Spleen (tissue), 11 donors: ENCODE measurements around the gene TPSD1. TPM values are rescaled to one million over a fixed set of nuclear protein-coding genes. Genes with fewer than 3 reads are reported as not detected.
A peak's percentile ranks its signal among the peaks of the same experiment; 100 is the strongest.
"Not testable (repeated sequence)": the region's sequence is repeated elsewhere in the genome, so short reads cannot be mapped to it uniquely, and the experiment has no call there.

Experiments used
- DNase-seq: peaks from one replicate; pipeline ENCODE4 v3.0.0-alpha.2; 2020
- H3K27ac ChIP-seq, 8 donors: fragments of 200-600 bp; sonication (generic) in 7 of 8; 1 replicate in 4 of 8; 2 replicates in 4 of 8; pipeline versions ENCODE4 v1.5.0 to v1.8.0; 2016 to 2021; ENCODE audit warnings: inconsistent platforms in 4 of 8, mild to moderate bottlenecking in 4 of 8, moderate library complexity in 1 of 8
- H3K27me3 ChIP-seq, 7 donors: fragments of 200-600 bp; sonication (generic) in 6 of 7; replicated peaks in 1 of 7; 1 replicate in 4 of 7; 2 replicates in 3 of 7; pipeline versions ENCODE4 v1.5.0 to v1.8.0; 2016 to 2021; ENCODE audit warnings: inconsistent platforms in 3 of 7, mild to moderate bottlenecking in 1 of 7
- H3K36me3 ChIP-seq, 6 donors: fragments of 200-600 bp; sonication (generic) in 5 of 6; 1 replicate in 4 of 6; 2 replicates in 2 of 6; pipeline versions ENCODE4 v1.5.0 to v1.8.0; 2016 to 2021; ENCODE audit warnings: inconsistent platforms in 2 of 6
- H3K4me1 ChIP-seq, 6 donors: fragments of 200-600 bp; sonication (generic) in 5 of 6; 1 replicate in 3 of 6; 2 replicates in 3 of 6; pipeline versions ENCODE4 v1.5.0 to v1.8.0; 2016 to 2021; ENCODE audit warnings: inconsistent platforms in 3 of 6
- H3K4me3 ChIP-seq, 8 donors: fragments of 200-600 bp; sonication (generic) in 7 of 8; 1 replicate in 4 of 8; 2 replicates in 4 of 8; pipeline versions ENCODE4 v1.5.0 to v1.8.0; 2016 to 2021; ENCODE audit warnings: inconsistent platforms in 4 of 8, mild to moderate bottlenecking in 4 of 8, moderate library complexity in 2 of 8
- H3K9me3 ChIP-seq, 8 donors: fragments of 200-600 bp; sonication (generic) in 7 of 8; 1 replicate in 4 of 8; 2 replicates in 4 of 8; pipeline versions ENCODE4 v1.5.0 to v1.8.0; 2016 to 2021; ENCODE audit warnings: inconsistent platforms in 4 of 8
- CTCF ChIP-seq, 11 experiments: fragments of 200-600 bp in 7 of 11; fragments of 450-650 bp in 4 of 11; sonication (generic) in 4 of 11; IDR thresholded peaks in 8 of 11; conservative IDR thresholded peaks in 3 of 11; 1 replicate in 7 of 11; 2 replicates in 4 of 11; pipeline versions ENCODE4 v1.4.0 to v1.8.0; 2016 to 2021; ENCODE audit warnings: antibody characterized with exemption in 11 of 11, inconsistent platforms in 4 of 11, mild to moderate bottlenecking in 1 of 11
- POLR2A ChIP-seq, 3 donors: fragments of 450-650 bp; IDR thresholded peaks; one replicate each; pipeline ENCODE4 v1.5.1; 2017; ENCODE audit warnings: antibody characterized with exemption in 3 of 3, mild to moderate bottlenecking in 1 of 3
- POLR2AphosphoS5 ChIP-seq, 3 donors: sonication (generic); formaldehyde crosslinking; IDR thresholded peaks; one replicate each; pipeline ENCODE4 v1.5.1; 2017; ENCODE audit warnings: antibody characterized with exemption in 3 of 3
- WGBS, 5 donors: extraction: QIAGEN DNeasy Blood & Tissue Kit in 3 of 5; methylation state at CpG; one replicate each; pipeline versions ENCODE4 v1.1.5 to v1.1.7; 2013 to 2018; 5-methylcytosine and 5-hydroxymethylcytosine counted together
- intact Hi-C: fragments of 100-400 bp; cut with DNase I; formaldehyde crosslinking; loops from one replicate; pipeline ENCODE4 v1.15.0; 2023; ENCODE audit warnings: low total_unique reads
- polyA plus RNA-seq, 3 donors: library from polyadenylated mRNA; stranded (reverse); fragments of 200-250 nt; gene quantifications; one replicate each; pipeline ENCODE4 v1.2.1, GENCODE V29; 2013
- total RNA-seq, 7 donors: library from RNA; depleted of rRNA in 3 of 7; stranded (reverse); fragments of >200 nt in 3 of 7; fragmentation: NEBNext Ultra II Directional in 4 of 7; extraction: Animal tissue kit (Norgen Biotek cat#: 25700) in 4 of 7; gene quantifications; one replicate each; pipeline versions ENCODE4 v1.1.0 to v1.2.1, GENCODE V29; 2016 to 2021
- donor health status: healthy with polysubstance abuse.
- donor health status: DM: no; HTN: no; CAD: no; lungs with moderate emphysema.
- donor health status: DM: no; HTN: no; CAD: no.
- donor health status: Bipolar disorder and iron deficiency.
- donor health status: healthy.
- donor health status: DM: no; HTN: no; CAD: no.
- donor health status: DM: yes; HTN: yes; CAD: no.

TPSD1 gene
- total and polyA plus RNA-seq, 10 donors, result 0.11 to 0.76 TPM; not detected in 8

GRCh38 chr16:1231301-1231700 lies 24.6 kb upstream of the TPSD1 start:
- H3K4me3 ChIP-seq, H3K4me1 ChIP-seq, H3K27ac ChIP-seq, H3K36me3 ChIP-seq, intact Hi-C loops, H3K9me3 ChIP-seq, H3K27me3 ChIP-seq: not testable (repeated sequence)
- 77 to 100% (median 93%) methylated on average over 1 to 7 of the region's 7 CpGs for WGBS, 5 donors
- DNase-seq, result peak; percentile 51

GRCh38 chr16:1232049-1232748 lies 23.7 kb upstream of the TPSD1 start:
- WGBS, 5 donors, result no CpG with 5 or more reads among the region's 47 CpGs
- H3K4me3 ChIP-seq, H3K4me1 ChIP-seq, H3K27me3 ChIP-seq, H3K36me3 ChIP-seq, H3K27ac ChIP-seq, H3K9me3 ChIP-seq, intact Hi-C loops, DNase-seq: not testable (repeated sequence)

DNA sequence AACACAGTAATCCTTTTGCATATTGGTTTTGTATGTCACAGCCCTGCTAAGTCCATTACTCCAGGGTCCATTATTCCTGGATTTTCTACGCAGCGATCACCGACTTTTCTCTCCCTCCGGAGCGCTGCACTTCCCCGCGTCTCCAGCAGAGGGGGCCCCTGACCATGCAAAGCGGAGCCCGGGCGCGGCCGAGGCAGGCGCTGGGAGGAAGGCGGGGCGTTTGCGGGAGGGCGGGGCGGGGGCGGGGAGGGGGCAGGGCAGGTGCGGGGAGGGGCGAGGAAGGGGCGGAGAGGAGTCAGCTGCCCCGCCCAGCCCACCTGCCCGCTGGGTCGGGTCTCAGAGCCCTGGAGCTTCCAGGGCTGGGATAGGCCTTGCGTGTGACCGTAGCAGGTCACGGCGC lies 19.2 kb upstream of the TPSD1 start:
- WGBS, 5 donors, result no CpG with 5 or more reads among the region's 29 CpGs
- H3K4me1 ChIP-seq, H3K36me3 ChIP-seq, H3K4me3 ChIP-seq, H3K27ac ChIP-seq, intact Hi-C loops, H3K27me3 ChIP-seq, H3K9me3 ChIP-seq, DNase-seq: not testable (repeated sequence)

DNA sequence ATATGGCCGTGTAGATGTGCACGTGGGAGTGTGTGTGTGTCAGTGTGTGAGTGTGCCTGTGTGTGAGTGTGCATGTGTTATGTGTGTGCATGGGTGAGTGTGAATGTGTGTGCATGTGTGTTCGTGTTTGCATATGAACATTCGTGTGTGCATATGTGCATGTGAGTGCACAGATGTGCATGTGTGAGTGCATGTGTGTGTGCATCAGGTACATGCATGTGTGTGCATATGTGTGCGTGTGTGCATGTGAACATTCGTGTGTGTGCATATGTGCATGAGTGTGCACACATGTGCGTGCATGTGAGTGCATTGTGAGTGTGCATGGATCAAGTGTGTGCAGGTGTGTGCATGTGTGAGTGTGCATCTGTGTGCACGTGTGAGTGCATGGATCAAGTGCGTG lies 17.9 kb upstream of the TPSD1 start:
- Histone ChIP-seq H3K9me3 (no peaks in the 10 kb centered on the region), H3K36me3 (no peaks in the 10 kb centered on the region), H3K4me3 (no peak overlapping the region), H3K27me3 (peaks cover 0 to 4% (median 0%) of the 10 kb centered on the region in 7 donors), H3K4me1 (no peaks in the 10 kb centered on the region), H3K27ac (no peak overlapping the region)
- intact Hi-C loops, result no loop called here
- WGBS, 5 donors, result 84 to 90% (median 86%) methylated on average over 9 of the region's 9 CpGs
- TF ChIP-seq POLR2A (IDR thresholded peaks at IDR 0.05), result no peak
- no peak for TF ChIP-seq POLR2AphosphoS5 (IDR thresholded peaks at IDR 0.05)
- TF ChIP-seq CTCF (IDR thresholded peaks at IDR 0.05 in 8 of 11, conservative IDR thresholded peaks at IDR 0.05 in 3 of 11), result no peak
- DNase-seq, result peak; percentile 48

GRCh38 chr16:1238909-1239308 lies 17.0 kb upstream of the TPSD1 start:
- DNase-seq, result peak; percentile 16
- WGBS, 5 donors, result 70 to 85% (median 73%) methylated on average over 12 to 19 of the region's 23 CpGs
- H3K4me1 ChIP-seq, H3K27ac ChIP-seq, H3K4me3 ChIP-seq, H3K9me3 ChIP-seq, H3K36me3 ChIP-seq, intact Hi-C loops, H3K27me3 ChIP-seq: not testable (repeated sequence)

DNA sequence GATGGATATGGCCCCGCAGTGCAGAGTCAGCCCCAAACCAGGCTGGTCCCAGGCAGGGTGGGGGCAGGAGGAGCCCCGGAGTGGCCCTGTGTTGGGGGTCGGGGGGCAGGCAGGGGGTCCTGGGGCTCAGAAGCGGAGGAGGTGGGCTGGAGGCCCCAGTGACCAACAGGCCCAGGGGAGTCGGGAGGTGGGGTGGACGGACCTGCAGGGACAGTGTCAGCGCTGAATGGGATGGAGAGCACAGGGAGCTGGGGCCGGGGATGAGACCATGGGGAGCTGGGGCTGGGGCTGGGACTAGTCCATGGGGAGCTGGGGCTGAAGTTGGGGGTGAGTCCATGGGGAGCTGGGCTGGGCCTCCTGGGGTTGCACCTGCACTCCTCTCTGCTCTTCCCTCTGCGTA lies 16.3 kb upstream of the TPSD1 start:
- peak; percentile 58 for DNase-seq

DNA sequence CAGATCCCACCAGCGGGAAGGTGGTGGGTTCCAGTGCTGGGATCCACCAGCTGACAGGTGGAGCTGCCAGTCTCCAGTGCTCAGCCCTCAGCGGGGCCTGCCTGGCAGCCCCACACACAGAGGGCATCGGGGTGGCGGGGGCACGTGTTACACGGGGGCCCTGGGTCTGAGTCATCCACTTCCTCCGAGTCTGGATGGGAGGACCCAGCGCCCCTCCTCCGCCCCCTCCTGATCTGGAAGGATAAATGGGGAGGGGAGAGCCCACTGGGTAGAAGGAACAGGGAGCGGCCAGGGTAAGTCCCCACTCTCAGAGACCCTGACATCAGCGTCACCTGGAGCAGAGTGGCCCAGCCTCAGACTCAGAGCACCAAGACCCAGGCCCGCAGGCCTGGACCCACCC lies 15.4 kb upstream of the TPSD1 start, which contains the start of gene TPSAB1:
Gene TPSAB1, plus strand, starts transcription at position 270 of the 400 bp plus-strand sequence. CDS start 234 bp downstream, outside the sequence.
- intact Hi-C loops, H3K4me1 ChIP-seq, DNase-seq, H3K27ac ChIP-seq, H3K9me3 ChIP-seq, H3K36me3 ChIP-seq, H3K4me3 ChIP-seq: not testable (repeated sequence)
- 46 to 58% (median 50%) methylated on average over 4 to 8 of the region's 12 CpGs; no CpG with 5 or more reads in 2 of the 5 donors for WGBS, 5 donors
- peaks cover 0 to 23% (median 0%) of the 10 kb centered on the region in 7 donors for H3K27me3 ChIP-seq

More for the DNA sequence above, 16.3 kb upstream of the TPSD1 start:
- H3K36me3 ChIP-seq, H3K4me3 ChIP-seq, H3K27ac ChIP-seq, H3K9me3 ChIP-seq, H3K4me1 ChIP-seq, intact Hi-C loops: not testable (repeated sequence)
- WGBS, 5 donors, result 69 to 90% (median 81%) methylated on average over 5 to 9 of the region's 9 CpGs
- peaks cover 0 to 14% (median 0%) of the 10 kb centered on the region in 7 donors for H3K27me3 ChIP-seq

- H3K27me3 ChIP-seq, result peaks cover 0 to 29% (median 0%) of the 10 kb centered on the region in 7 donors
- intact Hi-C loops, H3K4me3 ChIP-seq, H3K9me3 ChIP-seq, H3K36me3 ChIP-seq, H3K27ac ChIP-seq: not testable (repeated sequence)
- peaks cover 0 to 15% (median 3%) of the 10 kb centered on the region in 6 donors for H3K4me1 ChIP-seq
- DNase-seq, result peak; percentile 21
- WGBS, 5 donors, result 83 to 93% (median 88%) methylated on average over 6 to 12 of the region's 15 CpGs; no CpG with 5 or more reads in 1 of the 5 donors
Measured at GRCh38 chr16:1241081-1241480, 14.8 kb upstream of the TPSD1 start.

DNA sequence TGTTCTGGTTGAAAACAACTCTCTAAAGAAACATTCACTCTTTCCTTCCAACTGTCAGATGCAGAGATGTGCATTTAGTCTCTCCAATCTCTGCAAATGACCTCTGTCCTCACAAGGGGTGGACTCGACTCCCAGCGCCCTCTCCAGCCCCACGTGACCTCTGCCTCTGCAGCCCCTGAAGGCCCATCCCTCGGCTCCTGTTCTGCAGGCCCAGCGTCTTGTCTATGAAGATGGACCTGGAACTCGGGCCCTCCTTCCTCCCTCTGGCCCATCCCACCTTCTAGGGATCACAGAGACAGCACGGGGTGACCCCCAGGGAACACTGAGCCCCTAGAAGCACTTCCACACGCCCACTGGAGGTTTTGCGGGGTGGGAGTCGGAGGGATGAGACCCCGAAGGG lies 12.5 kb upstream of the TPSD1 start:
- H3K27ac ChIP-seq, H3K4me3 ChIP-seq, intact Hi-C loops, H3K9me3 ChIP-seq, H3K36me3 ChIP-seq: not testable (repeated sequence)
- peaks cover 0 to 15% (median 3%) of the 10 kb centered on the region in 6 donors for H3K4me1 ChIP-seq
- WGBS, 5 donors, result 56 to 82% (median 64%) methylated on average over 6 to 7 of the region's 11 CpGs
- DNase-seq, result peak; percentile 21
- peaks cover 0 to 35% (median 0%) of the 10 kb centered on the region in 7 donors for H3K27me3 ChIP-seq
